GM18868 (cell line): ENCODE measurements around the gene RBM6.
"Not testable (repeated sequence)": the region's sequence is repeated elsewhere in the genome, so short reads cannot be mapped to it uniquely, and the experiment has no call there.

ENCODE experiments used
- ATAC-seq: cut with Tn5 transposase; IDR thresholded peaks from one replicate; pipeline ENCODE4 v1.9.1; 2021; ENCODE audit warnings: mild to moderate bottlenecking, moderate library complexity; ENCODE audit not compliant: unreplicated experiment

Gene RBM6

DNA sequence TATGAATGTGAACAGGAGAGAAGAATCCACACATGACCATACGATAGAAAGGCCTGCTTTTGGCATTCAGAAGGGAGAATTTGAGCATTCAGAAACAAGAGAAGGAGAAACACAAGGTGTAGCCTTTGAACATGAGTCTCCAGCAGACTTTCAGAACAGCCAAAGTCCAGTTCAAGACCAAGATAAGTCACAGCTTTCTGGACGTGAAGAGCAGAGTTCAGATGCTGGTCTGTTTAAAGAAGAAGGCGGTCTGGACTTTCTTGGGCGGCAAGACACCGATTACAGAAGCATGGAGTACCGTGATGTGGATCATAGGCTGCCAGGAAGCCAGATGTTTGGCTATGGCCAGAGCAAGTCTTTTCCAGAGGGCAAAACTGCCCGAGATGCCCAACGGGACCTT is 28.4 kb downstream of the RBM6 start:
- ATAC-seq, result no peak

DNA sequence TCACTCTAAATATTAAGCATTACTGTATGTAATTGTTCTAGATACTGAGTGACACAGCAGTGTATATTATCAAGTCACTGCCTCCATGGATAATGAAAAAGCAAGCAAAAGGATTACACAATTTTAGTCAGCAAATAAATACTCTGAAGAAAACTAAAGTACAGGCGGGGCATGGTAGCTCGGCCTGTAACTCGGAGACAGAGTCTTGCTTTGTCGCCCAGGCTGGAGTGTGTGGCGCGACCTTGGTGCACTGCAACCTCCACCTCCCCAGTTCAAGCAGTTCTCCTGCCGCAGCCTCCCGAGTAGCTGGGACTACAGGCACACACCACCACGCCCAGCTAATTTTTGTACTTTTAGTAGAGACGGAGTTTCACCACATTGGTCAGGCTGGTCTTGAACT is 32.7 kb downstream of the RBM6 start:
- no peak for ATAC-seq

DNA sequence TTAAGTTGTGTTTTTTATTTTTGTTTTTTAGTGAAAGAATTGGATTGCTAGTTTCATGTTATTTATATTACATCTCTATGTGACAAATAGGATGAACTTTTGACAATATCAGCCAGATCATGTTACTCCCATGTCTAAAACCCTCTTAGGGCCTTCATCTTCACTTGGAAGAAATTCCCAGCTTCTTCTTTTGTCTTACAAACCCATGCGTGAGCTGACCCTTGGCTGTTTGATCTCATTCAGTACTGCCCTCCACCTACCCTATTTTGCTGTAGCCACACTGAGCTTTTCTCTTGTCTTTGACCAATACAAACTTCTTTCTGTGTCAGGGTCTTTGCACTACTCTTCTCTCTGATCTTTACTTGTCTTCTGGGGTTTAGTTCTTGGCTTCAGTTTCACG is 37.0 kb downstream of the RBM6 start:
- no peak for ATAC-seq

DNA sequence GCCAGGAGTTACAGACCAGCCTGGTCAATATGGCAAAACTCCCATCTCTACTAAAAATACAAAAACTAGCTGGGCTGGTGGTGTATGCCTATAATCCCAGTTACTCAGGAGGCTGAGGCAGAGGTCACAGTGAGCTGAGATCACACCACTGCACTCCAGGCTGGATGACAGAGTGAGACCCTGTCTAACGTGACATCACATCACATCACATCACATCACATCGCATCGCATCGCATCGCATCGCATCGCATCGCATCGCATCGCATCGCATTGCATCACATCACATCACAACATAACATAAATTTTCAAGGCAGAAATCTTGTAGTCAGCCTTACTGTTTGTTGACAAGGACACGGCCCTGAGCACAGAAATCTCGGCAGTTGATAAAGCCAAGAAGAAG is 44.4 kb downstream of the RBM6 start:
- ATAC-seq, result no peak

DNA sequence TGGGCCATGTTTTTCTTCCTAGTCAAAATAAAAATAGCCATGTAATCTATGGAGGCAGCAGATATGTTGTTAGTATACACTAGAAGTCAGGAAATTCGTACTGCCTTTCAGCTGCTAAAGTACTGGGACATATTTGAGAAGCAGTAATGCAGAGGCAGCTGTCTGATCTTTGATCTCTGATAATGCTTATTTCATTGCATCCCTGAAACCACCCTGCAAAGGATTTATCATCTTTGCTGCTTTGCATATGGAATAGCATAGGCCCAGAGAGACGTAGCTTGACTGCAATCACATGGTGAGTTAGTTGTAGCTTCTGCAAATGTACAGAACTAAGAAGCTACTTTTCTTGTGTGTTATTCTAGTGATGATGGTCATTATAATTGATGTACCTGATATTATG is 52.4 kb downstream of the RBM6 start:
- ATAC-seq, result no peak

DNA sequence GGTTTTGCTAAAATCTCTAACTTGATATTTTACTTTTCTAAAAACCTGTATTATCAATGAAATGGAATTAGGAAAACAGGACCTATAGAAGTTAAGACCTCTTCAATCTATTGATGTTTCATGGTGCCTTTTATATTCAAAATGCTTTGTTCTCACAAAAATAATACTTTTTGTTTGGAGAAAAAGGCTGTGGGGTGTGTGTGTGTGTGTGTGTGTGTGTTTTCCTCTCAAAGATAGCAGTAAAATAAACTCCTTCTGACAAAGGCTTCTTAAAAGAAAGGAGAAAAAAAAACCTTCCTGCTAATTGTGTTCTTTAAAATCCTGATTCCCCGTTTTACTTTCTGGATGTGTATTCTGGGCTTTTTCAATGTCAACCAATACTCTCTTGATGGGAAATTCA is 54.5 kb downstream of the RBM6 start:
- no peak for ATAC-seq

DNA sequence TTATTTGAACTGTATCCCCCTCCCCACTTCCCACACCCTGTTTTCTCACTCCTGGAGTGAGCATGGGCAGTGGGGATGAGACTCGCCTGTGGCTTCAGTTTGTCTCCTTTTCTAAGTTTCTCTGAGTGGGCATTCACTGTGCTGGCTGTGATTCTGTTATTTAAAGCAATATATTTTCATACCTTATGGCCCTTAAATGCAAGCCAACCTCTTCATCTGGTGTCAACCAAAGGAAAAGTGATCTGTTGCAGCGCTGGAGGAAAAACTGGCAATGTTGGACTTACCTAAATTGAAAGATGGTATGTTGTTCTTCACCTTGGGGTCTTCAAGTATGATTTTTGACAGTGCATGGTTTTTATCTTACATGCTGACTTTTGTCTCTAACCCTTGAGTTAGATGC is 56.1 kb downstream of the RBM6 start:
- ATAC-seq, result no peak

DNA sequence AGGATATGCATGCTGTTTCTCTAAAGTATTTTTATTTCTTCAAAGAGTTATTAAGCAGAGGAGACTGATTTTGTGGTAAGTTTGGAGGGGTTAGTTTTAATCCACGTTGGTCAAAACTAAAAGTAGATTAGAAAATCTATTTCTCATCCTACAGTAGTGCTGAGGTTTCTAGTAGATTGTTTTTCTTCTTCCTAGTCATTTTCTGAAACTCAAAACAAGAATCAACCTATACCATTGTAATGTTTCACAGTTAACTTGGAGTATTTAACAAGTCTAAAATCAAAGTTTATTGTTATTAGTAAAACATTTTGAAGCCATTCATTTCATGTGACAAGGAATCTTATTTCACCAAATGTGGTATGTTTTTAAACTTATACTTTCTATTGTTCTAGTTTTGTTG is 57.9 kb downstream of the RBM6 start:
- no peak for ATAC-seq

DNA sequence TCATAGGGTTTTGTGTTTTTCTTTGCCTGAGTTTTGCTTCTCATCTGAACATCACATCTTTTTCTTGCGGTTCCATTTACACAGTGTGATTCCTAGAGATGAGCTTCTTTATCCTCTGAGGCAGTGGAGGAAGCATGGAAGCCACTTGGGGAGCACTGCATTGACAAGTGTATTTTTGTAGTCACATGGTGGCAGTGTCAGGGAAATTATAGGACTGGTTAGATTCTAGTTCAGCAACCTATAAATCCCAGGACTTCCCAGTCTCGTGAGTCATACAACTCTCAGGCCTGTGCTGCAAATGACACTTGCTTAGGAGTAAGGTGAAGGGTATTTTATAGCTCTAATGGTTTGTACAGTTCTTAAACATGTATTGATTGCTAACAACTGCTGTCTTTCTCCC is 58.4 kb downstream of the RBM6 start:
- ATAC-seq, result no peak

DNA sequence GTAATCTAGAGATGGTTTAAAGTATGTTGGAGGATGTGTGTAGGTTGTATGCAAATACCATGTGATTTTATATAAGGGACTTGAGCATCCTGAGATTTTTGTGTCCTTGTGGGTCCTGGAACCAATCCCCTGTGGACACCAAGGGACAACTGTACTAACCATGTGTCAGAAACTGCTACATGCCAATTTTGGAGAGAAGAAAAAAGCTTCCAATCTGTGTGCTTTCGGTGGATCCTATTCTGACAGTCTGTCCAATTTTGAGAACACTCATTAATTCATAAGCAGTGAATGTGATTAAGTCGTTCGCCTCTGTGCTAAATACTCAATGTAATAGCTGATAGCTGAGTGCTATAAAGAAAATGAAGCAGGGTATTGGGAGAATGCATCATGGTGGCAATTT is 61.6 kb downstream of the RBM6 start:
- ATAC-seq, result no peak

DNA sequence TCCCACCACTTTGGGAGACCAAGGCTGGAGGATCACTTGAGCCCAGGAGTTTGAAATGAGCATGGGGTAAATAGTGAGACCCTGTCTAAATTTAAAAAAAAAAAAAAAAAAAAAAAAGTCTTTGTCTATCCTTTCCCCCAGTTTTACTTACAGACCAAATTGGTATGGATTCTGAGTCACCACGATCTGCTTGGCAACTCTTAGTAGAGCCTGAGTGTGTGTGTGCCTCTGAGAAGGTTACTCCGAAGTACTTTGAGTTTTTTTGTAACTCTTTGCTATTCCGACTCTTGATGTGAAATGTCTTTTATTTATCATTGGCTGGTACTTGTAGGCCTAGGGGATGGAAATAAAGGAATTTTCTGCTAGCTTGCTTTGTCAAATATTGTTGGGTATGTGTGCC is 63.3 kb downstream of the RBM6 start:
- ATAC-seq, result no peak

DNA sequence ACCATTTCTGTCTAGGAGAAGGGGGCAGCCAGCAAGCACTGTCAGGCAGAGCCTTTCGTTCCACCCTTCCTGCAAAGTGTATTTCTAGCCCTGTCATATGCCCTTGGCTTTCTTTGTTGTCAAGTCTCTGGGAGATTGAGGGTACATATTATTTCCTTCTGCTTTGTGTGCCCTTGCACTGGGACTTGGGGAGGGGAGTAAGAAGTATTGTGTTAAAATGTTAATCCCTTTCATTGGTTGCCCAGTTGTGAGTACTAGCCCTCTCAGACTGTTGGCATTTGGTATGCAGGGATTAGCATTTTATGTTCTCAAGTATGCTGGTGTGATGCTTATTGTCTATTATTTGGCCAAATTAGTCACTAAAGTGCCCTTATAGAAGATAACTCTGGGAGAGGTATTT is 63.9 kb downstream of the RBM6 start:
- no peak for ATAC-seq

DNA sequence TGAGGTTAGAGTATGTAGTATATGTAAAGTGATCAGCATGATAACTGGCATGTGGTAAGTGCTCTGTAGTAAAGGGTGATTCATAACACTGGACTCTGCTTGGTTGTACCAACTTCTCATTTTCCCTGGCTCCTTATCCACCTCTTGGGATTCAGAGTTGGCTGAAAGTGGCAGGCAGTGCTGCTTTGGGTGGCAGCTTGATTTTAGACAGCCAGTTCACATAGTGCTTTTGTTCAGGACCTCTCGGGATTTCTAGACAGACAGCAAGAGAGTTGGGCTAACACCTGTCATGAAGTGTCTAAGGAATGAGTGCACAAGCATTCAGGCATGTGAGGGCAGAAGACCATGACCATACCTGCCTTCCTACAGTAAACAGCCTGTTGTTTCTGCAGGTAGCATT is 69.0 kb downstream of the RBM6 start:
- no peak for ATAC-seq

DNA sequence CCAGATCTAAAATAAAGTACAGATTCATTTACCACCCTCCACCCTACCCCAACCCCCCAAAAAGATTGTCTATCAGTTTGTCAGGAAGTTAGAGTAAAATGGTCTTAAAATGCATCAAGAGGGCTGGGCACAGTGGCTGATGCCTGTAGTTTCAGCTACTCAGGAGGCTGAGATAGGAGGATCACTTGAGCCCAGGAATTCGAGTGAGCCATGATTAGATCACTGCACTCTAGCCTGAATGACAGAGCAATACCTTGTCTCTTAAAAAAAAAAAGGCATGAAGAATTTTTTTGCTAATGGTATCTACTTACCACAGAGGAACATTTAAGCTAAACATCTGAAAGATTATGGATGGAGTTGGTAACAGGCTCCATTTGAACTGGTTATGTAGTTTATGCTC is 71.0 kb downstream of the RBM6 start:
- no peak for ATAC-seq

DNA sequence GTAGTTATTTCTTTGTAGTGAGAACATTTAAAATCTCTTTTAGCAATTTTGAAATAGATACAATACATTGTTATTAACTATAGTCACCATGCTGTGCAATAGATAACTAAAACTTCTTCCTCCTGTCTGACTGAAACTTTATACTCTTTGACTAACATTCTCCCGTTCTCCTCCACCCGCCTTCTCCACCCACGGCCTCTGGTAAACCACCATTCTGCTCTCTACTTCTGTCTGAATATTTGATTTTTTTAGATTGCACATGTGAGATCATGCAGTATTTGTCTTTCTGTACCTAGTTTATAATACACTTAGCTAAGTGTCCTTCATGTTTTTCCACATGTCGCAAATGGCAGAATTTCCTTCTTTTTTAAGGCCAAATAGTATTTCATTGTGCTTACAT is 76.0 kb downstream of the RBM6 start:
- ATAC-seq, result no peak

DNA sequence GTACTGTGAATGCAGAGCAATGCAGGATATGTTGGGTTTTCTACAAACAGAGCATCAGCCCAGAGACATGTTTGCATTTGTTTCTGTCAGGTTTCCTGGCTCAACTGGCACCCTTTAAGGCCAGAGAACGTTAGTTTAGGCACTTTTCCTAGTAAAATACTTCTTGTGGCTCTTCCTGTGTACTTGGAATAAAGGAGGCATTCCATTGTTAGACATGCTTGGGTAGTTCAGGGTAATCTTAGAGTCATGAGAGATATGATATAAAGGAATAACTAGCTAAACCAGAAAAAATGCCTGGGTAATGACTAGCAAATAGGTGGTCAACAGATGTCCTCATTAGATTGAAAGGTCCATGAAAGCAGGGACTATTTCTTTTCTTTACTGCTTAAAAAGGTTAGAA is 88.4 kb downstream of the RBM6 start:
- ATAC-seq, result no peak

DNA sequence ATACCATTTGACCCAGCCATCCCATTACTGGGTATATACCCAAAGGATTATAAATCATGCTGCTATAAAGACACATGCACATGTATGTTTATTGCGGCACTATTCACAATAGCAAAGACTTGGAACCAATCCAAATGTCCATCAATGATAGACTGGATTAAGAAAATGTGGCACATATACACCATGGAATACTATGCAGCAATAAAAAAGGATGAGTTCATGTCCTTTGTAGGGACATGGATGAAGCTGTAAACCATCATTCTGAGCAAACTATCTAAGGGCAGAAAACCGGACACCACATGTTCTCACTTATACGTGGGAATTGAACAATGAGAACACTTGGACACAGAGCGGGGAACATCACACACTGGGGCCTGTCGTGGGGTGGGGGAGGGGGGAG is 91.3 kb downstream of the RBM6 start:
- ATAC-seq, result not testable (repeated sequence)

DNA sequence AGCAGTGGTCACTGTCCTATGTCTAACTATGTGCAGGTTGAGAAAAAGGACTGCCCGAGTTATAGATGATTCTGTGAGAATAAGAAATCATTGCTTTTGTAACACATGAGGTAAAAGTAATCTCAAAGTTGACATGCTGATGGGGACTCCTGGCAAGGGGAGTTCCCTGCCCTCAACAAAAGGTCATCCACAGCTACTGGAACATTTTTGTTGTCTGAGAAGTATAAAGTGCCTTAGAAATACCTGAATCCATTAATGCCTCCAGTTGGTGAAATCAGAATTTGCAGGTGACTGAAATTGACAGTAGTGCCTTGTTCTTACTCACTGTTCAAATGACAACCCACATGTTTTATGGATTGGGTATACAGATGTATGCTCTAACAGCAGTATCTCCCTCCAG is 105.0 kb downstream of the RBM6 start:
- no peak for ATAC-seq

DNA sequence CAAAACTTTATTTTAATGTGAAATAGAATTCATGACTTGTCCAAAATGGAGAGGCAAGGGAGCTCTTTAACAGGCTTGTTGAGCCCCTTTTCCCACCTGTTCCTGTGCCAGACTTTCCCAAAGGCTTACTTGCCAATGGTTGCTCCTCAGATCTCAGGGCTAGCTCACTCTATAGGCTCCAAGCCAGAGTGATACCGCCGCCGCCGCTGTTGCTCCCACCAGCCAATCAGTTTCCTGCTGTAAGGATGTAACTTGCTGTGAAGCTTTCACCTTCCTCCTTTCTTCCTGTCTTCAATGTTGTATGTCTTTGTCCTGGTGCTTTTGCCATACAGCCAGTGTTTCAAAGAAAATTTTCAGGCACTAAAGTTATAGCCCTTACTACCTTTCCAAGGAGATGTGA is 107.5 kb downstream of the RBM6 start:
- ATAC-seq, result no peak

DNA sequence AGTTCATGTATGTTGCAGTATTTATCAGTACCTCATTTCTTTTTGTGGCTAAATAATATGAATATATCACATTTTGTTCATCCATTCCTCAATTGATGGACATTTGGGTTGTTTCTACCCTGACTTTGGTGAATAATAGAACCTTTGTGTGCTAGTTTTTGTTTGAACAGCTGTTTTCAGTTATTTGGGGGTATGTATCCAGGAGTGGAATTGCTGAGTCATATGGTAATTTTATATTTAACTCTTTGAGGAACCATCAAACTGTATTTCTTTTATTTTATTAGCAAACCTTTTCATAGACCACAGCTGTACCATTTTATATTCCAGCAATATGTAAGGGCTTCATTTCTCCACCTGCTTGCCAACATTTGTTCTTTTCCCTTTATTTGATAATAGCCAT is 110.4 kb downstream of the RBM6 start:
- ATAC-seq, result no peak

DNA sequence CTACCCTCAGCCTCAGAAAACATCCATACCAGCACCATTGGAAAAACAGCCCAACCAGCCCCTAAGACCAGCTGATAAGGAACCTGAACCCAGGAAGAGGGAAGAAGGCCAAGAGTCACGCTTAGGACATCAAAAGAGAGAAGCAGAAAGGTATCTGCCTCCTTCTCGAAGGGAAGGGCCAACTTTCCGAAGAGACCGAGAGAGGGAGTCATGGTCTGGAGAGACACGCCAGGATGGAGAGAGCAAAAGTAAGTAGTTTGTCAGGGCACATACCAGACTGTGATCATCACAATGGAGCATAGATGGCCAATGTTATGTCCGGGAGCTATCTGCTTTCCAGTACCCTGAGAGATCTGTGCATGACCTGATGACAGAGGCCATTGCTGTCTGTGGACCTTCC is 117.8 kb downstream of the RBM6 start:
- ATAC-seq, result no peak

DNA sequence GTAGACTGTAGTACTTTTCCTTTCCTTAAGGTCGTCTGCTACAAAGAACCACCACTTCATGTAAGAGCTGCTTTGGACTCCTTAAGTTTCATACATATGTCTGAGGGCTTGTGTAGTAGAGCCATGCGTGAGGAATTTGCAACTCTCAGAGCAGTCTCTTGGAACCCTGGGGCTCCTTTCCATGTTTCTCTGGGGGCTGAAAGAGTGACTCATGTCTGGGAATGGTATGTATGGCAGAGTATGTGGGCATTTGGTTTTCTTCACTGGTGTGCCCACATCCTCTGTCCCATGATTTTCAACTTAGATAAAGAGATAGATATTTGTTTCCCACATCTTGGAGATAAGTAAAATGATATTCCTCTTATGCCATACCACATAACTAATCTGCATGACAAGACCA is 128.2 kb downstream of the RBM6 start:
- no peak for ATAC-seq

DNA sequence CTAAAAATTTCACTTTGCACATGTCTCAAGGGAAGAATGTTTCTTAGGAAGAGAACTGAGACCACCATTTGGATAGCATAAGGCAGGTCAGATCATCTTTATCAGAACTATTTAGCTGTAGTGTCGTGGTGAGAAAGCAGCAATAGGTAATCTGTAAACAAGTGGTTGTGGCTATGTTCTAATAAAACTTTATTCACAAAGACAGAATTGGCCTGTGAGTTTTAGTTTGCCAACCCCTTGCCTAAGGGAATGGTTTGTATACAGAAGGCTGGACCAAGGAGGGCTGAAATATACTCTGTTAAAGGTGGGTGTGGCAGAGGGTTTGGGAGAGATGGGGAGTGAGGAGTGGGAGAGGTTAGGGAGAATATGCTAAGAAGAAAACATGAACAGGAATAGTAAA is 138.1 kb downstream of the RBM6 start:
- ATAC-seq, result no peak

DNA sequence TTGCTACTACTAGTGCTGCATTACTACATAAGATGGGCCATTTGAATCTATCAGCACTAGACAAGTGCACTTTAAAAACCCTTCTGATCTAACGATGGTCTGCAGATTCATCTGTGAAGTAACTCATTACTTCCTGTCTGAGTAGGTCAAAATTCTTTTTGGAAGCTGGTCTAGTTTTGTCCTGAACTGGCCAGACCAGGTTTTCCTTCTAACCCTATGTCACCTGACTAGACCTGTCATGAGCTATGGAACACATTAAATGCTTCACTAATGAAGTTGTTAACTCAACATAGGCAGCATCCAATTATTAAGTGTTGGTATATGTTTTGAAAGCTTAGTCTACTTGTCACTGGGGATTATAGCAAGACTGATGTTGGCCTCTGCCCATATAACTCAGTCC is 138.7 kb downstream of the RBM6 start:
- ATAC-seq, result no peak
